OCI-M2 (cell line): ENCODE measurements around the gene RHBDD1.

Experiments used
- DNase-seq: peaks from one replicate; lab custom pipeline; 2025; ENCODE audit not compliant: unreplicated experiment; lab: John Stamatoyannopoulos, UW

Gene RHBDD1

GRCh38 chr2:227025510-227025909 is 189.7 kb downstream of the RHBDD1 start:
- DNase-seq: no peak

DNA sequence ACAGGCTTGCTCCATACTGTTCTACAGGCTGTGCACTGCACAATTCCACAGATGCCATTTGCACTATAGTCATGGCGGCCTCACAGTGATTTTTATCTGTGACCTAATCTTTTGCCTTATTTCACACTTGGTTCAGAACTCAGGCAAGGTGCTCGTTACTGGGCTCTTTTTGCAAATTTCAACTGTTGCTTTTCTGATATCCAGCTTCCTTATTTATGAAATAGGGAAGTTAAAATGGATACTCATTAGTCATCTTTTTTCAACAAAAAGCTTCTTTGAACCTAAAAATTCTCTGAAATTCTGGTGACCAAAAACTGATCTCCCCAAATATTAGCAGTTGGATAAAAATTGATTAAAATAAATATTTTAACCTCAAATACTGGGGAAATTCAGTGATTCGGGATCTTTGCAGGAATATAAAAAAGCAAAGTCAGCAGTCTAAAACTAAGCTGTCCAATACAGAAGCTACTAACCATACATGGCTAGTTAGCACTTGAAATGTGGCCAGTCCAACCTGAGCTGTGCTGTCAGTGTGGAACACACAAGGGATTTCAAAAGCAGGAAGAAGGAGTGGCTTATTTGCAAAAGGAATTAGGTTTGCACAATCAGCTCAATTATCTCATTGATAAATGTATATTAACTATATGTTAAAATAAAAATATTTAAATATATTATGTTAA is 193.7 kb downstream of the RHBDD1 start:
- DNase-seq: no peak

DNA sequence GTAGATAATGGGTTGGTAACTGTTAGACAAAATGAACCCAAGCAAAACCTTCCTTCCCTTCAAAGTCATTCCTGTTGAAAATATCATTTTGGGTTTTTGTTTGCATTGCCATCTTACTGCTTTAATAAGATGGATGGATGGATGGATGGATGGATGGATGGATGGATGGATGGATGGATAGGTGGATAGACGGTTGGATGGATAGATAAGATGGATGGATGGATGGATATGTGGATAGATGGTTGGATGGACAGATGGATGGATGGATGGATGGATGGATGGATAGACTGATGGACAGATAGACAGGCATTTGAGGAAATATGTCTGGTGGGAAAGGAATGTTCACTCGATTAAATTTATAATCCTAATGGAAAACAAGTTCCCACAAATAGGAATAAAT is 194.9 kb downstream of the RHBDD1 start:
- DNase-seq: no peak

GRCh38 chr2:227031379-227031778 is 195.5 kb downstream of the RHBDD1 start:
- no peak for DNase-seq

DNA sequence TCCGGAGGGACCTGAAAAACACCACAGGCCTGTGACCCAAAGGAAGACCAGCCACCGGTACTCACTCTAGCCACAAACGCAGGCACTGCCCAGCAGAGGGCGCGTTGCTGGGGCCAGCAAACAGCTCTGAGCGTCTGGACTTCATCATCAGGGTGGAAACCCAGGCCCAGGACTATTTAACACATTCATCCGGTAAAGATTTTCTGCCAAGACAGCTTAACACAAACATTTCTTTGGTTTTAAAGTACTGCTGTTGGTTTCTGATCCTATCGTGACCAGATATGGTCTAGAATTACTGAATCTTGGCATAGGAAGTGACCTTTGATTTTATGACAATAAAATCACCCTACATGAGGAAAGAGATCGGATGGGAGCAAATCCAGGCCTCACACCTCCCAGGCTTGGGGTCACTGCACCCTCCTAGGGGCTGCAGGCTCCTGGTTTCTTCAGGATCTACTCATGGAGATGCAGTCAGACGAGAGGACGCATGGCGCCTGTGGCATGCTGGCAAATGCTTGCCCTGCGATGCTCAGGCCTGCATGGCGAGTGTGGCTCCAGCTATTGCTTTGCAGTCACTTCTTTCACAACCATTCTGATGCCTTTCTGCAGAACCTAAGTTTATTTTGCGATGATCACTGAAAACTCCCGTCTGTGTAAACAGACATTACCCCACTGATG is 197.8 kb downstream of the RHBDD1 start:
- no peak for DNase-seq

- no peak for DNase-seq
Measured at GRCh38 chr2:227035711-227036367, 200.0 kb downstream of the RHBDD1 start.

DNA sequence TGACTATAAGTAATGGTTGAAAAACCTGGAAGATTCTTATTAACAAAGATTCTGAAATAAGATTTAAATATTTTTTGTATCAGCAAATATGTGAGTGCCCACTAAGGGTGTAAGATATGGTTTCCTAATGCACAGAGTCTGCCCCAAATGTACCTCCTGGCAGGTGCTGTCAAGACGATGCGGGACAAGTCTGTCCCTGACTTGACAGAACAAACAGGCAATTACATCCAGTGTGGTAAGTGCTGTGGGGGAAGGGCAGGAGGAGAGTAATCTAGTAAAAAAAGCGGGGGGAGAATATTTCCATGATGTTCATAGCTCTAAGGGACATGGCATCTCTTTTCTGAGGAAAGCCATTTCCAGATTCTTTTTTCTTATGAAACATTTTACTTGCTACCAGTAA is 200.7 kb downstream of the RHBDD1 start:
- no peak for DNase-seq

GRCh38 chr2:227038550-227039189 is 202.8 kb downstream of the RHBDD1 start:
- no peak for DNase-seq

GRCh38 chr2:227043981-227044380 is 208.1 kb downstream of the RHBDD1 start:
- no peak for DNase-seq
